Measurements from ENCODE around the gene NXNL2.

DNA sequence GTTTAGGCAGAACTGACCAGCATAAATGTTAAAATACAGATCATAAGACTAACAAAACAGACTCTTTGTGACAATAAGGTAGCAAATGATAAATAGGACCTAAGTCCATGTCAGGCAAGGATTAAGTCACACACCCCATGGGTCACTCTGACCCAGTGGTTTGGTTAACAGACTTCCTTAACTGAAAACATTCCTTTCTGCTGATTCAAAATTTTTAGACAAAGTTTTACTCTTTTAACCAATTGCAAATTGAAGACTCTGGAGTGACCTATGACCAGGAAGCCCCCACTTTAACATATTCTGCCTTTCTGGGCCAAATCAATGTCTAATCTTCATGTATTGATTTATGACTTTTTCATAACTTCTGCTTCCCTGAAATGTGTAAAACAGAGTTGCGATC is 4.9 kb upstream of the NXNL2 start:
- TF ChIP-seq, protein P1, sequence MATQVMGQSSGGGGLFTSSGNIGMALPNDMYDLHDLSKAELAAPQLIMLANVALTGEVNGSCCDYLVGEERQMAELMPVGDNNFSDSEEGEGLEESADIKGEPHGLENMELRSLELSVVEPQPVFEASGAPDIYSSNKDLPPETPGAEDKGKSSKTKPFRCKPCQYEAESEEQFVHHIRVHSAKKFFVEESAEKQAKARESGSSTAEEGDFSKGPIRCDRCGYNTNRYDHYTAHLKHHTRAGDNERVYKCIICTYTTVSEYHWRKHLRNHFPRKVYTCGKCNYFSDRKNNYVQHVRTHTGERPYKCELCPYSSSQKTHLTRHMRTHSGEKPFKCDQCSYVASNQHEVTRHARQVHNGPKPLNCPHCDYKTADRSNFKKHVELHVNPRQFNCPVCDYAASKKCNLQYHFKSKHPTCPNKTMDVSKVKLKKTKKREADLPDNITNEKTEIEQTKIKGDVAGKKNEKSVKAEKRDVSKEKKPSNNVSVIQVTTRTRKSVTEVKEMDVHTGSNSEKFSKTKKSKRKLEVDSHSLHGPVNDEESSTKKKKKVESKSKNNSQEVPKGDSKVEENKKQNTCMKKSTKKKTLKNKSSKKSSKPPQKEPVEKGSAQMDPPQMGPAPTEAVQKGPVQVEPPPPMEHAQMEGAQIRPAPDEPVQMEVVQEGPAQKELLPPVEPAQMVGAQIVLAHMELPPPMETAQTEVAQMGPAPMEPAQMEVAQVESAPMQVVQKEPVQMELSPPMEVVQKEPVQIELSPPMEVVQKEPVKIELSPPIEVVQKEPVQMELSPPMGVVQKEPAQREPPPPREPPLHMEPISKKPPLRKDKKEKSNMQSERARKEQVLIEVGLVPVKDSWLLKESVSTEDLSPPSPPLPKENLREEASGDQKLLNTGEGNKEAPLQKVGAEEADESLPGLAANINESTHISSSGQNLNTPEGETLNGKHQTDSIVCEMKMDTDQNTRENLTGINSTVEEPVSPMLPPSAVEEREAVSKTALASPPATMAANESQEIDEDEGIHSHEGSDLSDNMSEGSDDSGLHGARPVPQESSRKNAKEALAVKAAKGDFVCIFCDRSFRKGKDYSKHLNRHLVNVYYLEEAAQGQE (IDR thresholded peaks at IDR 0.05; ENCODE audit: low read depth), result no peak
- TF ChIP-seq POLR2A (IDR thresholded peaks at IDR 0.05; ENCODE audit: borderline replicate concordance, extremely low read depth, insufficient read depth, insufficient read length) (no peak), CEBPB (IDR thresholded peaks at IDR 0.05; ENCODE audit: low read depth) (no peak), POLR2AphosphoS5 (IDR thresholded peaks at IDR 0.05; ENCODE audit: low read depth, low read length) (no peak), ELF1 (IDR thresholded peaks at IDR 0.05; ENCODE audit: borderline replicate concordance, low read depth) (no peak), EZH2 (IDR thresholded peaks at IDR 0.05) (no peak), ZNF274 (IDR thresholded peaks at IDR 0.05; ENCODE audit: low read depth, low read length) (no peak), YY1 (IDR thresholded peaks at IDR 0.05; ENCODE audit: extremely low read depth, insufficient replicate concordance, low read depth, low read length) (no peak), EGR1 (IDR thresholded peaks at IDR 0.05; ENCODE audit: low read depth) (no peak)
- TF ChIP-seq, protein P2, sequence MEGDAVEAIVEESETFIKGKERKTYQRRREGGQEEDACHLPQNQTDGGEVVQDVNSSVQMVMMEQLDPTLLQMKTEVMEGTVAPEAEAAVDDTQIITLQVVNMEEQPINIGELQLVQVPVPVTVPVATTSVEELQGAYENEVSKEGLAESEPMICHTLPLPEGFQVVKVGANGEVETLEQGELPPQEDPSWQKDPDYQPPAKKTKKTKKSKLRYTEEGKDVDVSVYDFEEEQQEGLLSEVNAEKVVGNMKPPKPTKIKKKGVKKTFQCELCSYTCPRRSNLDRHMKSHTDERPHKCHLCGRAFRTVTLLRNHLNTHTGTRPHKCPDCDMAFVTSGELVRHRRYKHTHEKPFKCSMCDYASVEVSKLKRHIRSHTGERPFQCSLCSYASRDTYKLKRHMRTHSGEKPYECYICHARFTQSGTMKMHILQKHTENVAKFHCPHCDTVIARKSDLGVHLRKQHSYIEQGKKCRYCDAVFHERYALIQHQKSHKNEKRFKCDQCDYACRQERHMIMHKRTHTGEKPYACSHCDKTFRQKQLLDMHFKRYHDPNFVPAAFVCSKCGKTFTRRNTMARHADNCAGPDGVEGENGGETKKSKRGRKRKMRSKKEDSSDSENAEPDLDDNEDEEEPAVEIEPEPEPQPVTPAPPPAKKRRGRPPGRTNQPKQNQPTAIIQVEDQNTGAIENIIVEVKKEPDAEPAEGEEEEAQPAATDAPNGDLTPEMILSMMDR (IDR thresholded peaks at IDR 0.05 in 2 of 3, conservative IDR thresholded peaks at IDR 0.05 in 1 of 3; ENCODE audit: borderline replicate concordance in 1 of 3, insufficient read depth in 1 of 3, low read depth in 2 of 3, low read length in 2 of 3), result no peak

All from HCT116 (cell line).